Measurements from ENCODE around the gene EGLN1.

EGLN1 gene

DNA sequence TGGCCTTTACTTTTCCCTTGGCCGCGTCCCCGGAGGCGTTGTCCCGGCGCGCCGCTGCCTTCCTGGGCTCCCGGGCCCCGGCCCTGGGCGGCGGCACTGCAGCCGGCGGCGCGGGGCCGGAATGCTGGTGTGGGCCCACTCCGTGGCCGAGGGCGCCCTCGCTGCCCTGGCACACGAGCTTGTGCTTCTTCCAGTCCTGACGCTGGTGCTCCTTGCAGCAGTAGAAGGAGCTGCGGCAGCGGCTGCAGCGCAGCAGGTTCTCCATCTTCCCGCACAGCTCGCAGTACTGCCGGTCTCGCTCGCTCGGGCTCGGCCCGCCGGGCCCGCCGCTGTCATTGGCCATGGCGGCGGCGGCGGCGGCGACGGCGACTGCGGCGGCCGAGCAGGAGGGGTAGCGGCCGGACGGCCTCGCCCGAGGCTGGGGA, 529 bp downstream of the EGLN1 start:
- no peak for DNase-seq (ENCODE audit: low read depth)

DNA sequence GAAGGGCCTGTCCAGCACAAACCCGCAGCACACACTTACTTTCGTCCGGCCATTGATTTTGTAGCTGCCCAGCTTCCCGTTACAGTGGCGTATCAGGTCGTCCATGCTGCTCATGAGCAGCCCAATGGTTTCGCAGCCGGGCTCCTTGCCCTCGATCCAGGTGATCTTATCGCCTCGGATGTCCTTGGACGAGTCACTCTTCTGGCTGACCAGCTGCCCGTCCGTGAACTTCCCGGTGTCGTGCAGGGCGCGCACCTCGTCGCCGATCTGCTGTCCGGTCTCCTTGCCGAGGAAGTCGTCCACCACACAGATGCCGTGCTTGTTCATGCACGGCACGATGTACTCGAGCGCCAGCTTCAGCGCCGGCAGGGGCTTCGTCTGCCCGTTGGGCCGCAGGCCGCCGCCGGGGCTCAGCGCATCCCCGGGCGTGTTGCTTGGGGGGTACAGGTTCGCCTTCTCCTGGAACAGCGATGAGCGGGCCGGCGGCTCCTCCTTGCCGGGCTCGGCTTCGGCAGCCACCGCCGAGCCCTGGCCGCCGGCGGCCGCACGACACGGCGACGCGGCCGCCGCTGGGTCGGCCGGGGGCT, 1.0 kb downstream of the EGLN1 start:
- no peak for DNase-seq (ENCODE audit: low read depth)

DNA sequence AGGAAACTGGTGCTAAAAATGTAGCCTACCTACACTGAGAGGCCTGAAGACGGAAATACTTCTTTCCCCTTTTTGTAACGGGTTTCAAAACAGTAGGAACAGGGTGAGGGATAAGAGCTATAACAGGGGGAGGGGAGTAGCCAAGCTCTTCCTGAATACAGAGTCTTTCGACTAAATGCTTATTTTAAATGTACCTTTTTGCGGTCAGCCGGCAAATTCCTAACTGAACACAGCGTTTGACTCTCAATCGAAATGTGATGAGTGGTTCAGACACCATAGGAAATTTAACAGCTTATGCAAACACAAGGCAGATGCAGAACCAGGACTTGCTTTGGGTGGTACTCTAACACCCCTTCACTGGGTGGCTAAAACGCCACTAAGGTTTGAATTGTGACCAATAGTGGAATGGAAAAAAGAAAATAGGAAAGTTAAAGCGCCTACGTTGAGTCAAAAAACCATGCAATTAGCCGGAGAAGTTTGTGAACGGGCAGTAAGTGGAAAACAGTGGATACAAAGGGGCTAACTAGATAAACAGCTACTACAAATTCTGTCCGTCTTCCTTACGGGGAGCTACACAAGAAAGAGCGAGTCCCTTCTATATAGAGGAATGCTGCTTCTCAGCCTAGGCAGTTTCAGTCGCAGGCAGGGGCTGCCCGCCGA, 1.7 kb downstream of the EGLN1 start:
- no peak for DNase-seq (ENCODE audit: low read depth)

DNA sequence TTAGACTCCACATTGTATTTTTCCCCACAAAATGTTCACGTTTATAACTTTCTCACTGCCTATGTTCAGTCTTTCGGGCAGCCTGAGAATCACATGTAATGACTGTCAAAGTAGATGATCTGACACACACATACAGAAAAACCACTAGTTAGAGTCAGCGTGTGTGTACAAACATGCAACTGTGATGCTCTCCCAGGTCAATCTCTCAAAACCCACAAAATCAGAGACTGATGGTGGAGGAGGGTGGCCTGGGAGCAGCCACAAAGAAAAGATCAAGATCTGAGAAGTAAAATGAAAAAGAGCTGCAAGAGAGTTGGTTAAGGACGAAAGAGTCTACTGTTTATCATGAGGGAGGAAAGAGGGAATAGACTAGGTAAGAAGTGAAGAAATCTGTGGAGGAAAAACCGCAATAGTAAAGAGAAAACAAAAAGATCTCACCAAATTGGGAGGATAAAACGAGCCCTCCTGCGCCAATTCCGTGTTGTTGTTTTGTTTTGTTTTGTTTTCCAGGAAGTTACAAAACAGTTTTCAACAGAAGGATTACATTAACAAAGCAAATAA, 2.3 kb downstream of the EGLN1 start:
- DNase-seq (ENCODE audit: low read depth), result no peak

DNA sequence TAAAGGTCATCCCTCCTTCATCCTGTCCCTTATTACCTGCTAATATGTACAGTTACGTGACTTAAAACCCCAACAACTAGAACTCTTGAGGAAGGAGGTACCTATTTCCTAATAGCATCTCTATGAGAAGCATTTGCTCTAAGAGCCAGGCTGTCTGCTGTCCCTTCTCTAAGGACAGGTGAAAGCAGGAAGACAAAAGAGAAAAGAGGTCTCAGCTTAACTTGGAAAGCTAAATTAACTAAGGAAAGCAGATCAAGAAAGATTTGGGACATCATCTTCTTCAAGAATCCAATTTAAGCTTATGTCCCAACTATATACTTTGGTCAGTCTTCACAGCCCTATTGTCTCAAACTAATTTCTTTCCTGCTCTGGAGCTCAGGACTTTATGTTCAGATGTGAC, 2.9 kb downstream of the EGLN1 start:
- no peak for DNase-seq (ENCODE audit: low read depth)

DNA sequence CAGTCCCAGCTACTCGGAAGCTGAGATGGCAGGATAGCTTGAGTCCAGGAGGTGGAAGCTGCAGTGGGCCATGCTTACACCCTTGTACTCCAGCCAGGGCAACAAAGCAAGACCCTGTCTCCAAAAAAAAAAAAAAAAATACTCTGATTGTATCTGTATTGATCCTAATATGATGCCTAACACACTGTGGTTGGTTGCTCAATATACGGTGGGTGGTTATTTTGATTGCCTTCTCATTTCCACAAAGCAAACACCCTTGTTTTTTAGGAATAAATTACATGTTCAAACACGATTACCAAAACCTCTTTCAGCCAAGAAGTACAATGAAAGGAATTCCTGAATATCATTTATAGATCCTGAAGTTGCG, 3.4 kb downstream of the EGLN1 start:
- DNase-seq (ENCODE audit: low read depth), result no peak

DNA sequence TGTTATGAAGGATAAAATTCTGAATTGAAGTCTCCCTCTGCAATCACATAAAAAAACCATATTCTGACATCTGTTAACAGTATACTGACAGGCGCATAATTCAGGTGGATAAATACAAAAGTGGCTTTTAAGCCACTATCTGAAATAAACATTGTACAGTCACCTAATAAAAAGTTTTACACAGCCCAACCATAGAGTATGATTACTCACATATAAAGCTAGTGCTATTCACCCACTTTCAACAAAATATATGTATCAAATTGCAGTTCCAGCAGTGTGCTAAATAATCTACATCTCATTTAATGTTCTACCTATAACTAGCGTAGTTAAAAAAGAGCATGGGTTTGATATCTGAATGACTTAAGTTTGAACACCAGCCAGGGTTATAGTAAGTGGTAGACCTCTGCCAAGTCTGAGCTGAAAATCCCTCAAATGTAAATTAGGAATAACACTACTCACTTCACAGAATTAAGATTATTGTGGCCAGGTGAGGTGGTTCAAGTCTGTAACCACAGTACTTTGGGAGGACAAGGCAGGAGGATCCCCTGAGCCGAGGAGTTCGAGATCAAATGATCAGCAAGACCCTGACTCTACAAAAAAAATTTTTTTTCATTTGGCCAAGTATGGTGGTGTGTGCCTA, 3.9 kb downstream of the EGLN1 start:
- no peak for DNase-seq (ENCODE audit: low read depth)

DNA sequence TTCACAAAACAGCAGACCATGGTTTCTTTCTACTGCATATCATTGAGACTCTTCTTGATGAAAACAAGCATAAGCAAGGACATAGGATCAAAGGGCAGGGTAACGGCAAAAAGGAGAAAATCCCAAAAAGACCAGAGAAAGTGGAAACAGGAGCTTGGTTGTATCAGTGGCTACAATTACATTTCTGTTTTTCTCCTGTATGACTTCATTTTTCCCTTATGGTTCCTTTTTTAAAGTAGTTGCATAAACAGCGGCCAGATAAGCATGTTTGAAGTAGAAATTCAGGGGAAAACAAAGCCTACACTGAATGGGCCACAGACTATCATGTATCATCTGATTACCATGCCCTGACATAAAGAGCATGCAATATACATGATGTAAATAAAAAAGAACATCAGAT, 4.6 kb downstream of the EGLN1 start:
- no peak for DNase-seq (ENCODE audit: low read depth)

DNA sequence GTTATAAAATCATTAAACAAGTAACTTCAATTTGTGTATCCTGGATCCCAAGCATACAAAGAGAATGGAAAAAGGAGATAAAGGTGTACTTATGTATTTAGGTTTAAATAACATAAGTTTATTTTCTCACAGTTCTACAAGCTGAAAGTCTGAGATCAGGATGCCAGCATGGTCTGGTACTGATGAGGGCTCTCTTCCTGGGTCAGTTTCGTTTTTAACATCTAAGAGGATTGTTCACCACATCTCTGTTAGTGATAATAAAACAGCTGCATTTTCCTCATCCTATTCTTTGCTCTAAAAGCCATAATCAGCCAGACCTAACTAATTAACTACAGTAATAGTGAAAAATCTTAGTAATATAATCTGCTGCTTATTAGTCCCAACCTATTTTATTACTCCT, 5.2 kb downstream of the EGLN1 start:
- DNase-seq (ENCODE audit: low read depth), result no peak

DNA sequence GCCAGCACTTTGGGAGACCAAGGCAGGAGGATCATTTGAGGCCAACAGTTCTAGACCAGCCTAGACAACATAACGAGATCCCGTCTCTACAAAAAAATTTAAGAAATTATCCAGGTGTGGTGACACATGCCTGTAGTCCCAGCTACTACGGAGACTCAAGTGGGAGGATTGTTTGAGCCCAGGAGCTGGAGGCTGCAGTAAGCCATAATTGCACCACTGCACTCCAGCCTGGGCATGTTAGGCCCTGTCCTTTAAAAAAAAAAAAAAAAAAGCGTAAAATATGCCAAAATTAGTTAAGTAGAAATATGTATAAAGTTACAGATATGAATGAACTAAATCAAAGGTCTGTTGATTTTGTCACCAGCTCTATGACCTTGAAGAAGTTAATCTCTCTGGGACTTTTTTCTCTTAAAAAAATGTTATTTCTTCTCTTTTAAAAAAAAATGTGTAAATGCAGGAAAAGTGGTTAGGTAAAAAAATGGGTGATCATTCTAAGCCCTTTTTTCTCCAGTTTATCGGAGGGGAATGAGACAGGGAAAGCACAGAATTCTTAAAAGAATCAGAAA, 7.0 kb downstream of the EGLN1 start:
- DNase-seq (ENCODE audit: low read depth), result no peak

DNA sequence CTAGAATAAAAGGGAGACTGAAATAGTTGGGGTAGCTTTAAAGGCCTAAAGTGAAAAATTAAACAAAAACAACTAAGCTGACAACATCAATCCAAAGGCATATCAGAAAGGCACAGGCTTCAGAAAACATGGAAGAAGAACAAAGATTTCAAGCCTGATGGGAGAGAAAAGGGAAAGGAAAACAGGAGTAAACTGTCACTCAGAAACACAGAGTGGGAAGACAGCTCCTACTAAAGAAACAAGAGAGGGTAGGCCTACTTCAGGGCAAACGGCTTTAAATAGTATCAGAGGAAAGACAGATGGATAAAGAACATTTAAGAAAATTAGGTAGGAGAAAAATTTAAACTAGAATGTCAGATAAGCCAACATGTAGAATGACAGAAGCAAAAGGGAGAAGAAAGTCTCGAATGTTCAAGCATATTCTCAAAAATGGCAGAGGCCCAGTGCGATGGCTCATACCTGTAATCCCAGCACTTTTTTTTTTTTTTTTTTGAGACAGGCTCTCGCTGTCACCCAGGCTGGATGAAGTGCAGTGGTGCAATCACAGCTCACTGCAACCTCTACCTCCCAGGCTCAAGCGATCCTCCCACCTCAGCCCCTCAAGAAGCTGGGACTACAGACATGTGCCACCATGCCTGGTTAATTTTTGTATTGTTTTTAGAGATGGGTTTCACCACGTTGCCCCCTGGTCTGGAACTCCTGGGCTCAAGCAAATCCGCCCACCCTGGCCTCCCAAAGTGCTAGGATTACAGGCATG, 7.6 kb downstream of the EGLN1 start:
- no peak for DNase-seq (ENCODE audit: low read depth)

DNA sequence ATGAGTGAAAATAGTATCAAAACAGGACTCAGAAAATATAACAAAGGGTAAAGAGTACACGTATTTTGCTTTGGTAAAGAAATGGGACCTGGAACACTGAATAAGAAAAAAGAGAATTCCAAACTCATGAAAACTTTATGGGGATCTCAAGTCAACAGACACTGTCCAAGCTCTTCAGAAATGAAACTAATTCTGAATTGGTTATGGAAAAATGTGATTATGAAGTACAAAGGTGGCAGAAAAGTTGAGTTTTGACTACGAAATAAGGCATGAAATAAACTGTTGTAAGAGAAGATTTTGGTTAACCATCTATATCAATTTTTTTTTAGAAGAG, 8.4 kb downstream of the EGLN1 start:
- no peak for DNase-seq (ENCODE audit: low read depth)

DNA sequence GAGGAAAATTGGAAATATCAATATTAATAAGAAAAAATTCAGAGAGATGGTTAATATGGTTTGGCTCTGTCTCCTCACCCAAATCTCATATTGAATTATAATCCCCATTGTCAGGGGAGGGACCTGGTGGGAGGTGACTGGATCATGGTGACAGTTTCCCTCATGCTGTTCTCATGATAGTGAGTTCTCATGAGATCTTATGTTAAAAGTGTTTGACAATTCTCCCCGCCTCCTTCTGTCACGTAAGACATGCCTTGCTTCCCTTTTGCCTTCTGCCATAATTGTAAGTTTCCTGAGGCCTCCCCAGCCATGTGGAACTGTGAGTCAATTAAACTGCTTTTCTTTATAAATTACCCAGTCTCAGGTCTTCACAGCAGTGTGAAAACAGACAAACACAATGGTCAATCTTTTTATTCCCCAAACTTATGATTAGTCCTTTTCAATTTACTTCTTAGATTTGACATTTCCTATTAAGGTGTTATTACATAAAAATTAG, 11.0 kb downstream of the EGLN1 start:
- no peak for DNase-seq (ENCODE audit: low read depth)

DNA sequence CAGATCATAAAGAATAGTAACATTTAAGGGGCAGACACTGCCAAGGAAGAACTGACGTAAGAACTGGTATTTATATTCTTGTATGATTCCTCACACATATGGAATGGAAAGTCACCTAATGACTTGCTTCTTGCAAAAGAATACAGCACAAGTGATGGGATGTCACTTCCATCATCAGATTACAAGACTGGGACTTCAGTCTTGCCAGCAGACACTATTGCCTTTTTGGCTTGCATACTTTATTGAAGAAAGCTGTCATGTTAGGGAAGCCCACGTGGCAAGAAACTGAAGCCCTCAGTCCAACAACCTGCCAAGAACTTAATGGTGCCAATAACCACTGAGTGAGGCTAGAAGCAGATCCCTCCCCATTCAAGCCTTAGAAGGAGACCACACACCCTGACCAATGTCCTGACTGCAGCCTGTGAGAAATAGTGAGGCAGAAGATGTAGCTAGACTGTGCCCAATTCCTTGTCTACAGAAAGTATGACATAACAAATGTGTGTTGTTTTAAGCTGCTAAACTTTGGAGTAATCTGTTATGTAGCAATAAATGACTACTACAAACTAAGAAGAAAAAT, 12.0 kb downstream of the EGLN1 start:
- DNase-seq (ENCODE audit: low read depth), result no peak

DNA sequence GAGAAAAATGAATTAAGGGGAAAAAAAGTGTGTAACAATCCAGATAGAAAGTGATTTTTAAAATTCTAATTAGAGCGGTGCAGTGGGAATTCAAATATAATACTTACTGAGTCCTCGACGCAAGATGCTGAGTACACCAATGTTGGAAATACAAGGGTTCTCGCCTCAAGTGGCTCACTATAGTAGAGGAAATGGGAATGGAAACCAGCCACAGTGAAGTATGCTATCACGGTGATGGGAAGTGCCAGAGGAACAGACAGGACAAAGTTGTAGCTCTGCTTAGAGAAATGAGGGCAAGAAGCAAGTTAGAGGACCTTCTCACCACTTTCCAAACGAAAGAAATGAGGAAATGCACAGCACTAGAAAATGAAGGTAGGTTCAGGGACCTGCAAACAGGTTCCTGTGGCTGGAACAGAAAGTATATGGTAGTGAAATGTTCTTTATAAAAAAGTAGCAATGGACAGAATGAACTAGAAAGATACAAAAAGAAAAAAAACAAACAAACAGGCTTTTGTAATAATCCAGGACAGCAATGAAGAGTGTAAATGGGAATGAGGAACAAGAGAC, 13.5 kb downstream of the EGLN1 start:
- DNase-seq (ENCODE audit: low read depth), result no peak

DNA sequence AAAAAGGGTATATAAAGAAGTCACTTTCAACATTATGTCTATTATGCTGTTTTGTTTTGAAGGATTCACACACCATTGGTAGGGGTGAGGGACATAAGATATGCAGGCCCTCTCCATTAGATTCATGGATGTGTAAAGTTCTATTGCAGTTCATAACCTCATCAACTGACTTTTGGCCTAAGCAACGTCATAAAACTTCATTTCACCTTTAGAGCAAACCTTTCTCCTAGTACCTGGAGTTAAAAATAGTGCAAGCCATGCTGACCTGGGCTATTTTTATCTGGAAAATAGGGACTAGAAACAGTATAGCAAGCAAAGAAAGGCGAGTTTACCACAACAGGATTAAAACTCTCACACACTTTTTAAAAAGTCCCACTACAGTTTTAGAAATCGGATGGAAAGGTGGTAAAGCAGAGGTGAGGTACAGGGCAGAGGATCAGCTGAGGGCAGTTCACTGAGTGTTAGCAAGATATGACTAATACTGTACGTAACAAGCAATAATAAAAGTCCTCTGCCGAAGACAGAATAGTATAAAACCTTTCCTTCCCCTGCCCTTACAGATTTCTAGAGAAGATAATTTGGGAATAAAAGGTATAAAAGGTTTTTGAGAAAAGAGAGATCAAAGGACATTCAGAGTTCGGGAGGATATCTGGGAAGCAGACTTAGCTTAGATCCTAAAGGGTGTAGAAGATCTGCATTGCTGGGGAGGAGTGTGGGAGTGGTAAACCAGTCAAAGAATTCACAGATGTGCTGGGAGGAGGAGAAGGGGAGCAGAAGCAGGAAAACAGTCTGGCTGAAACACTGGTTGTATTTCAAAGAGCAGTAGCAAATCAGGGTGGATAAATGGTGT, 14.3 kb downstream of the EGLN1 start:
- no peak for DNase-seq (ENCODE audit: low read depth)

DNA sequence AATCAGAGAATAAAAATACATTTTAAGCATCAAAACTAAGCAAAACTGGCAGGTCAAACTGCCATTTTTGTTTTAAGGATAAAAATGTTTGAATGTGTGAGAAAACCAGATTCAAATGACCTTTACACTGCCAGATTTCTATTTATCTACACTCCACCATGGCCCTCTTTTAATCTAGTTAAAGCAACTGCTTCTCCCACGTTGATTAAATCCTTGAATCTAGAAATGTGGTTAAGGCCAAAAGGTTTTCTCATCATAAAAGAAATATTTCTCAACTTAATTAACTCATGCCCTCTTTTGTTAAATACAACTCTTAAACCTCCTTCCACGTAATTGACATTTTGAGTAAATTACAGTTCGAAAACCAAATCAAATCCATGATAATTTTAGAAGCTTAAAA, 15.0 kb downstream of the EGLN1 start:
- DNase-seq (ENCODE audit: low read depth), result no peak

DNA sequence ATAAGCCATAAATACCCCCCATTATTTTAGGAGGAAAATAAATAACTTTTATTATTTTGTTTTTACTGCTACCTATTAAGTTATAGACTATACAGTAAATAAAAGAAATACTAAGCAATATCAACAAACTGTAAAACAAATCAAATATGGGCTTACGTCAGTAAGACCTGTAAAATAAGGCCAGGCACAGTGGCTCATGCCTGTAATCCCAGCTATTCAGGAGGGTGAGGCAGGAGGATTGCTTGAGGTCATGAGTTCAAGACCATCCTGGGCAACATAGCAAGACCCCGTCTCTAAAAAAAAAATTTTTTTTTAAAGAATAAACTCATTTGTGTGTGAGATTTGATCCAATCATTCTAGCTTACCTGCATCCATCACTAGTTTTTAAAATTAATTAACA, 17.8 kb downstream of the EGLN1 start:
- no peak for DNase-seq (ENCODE audit: low read depth)

DNA sequence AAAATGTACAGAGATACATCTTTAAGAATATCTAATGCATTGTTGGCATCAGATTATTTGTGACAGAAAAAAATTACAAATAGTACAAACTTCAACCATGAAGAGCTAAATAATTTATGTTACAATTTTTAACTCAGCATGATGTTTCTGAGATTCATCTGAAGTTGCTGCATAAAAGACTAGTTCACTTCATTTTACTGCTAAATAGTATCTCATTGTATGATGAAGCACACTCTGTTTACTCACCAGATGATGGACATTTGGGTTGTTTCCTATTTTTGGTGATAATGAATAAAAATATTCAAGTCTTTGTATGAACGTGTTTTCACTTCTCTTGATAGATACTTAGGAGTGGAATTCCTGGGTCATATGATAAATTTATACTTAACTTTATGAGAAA, 20.6 kb downstream of the EGLN1 start:
- DNase-seq (ENCODE audit: low read depth), result no peak

DNA sequence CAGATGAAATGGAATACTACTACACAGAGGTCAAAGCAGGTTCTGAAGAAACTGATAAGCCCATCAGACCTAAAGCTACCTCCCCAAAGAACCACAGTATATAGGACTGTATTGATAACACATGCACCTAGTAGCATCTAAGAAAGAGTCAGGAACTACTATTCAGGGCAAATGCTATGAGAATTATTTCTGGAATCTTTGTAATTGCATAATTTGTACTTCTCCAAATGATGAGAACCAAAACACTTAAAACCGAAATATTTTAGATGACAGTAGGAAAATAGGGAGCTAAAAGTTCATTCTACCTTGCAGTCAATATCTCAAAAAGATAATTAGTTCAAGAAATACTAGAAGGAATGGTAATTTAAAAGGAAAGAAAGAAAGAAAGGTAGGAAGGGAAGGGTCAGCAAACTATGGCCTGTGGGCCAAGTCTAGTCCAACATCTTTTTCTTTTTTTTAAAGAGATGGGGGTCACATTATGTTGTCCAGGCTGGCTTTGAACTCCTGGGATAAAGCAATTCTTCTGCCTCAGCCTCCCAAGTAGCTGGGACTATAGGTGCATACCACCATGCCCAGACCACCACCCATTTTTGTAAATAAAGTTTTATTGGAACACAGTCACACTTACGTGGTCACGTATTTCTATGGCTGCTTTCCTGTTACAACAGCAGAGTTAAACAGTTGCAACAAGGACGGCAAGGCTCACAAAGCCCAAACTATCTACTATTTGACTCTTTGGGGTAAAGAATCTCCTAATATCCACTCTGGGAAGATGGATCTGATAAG, 24.0 kb downstream of the EGLN1 start:
- DNase-seq (ENCODE audit: low read depth), result no peak
